H9 (cell line): ENCODE measurements around the gene ELF5. TPM values are rescaled to one million over a fixed set of nuclear protein-coding genes. Genes with fewer than 3 reads are reported as not detected.

Experiments
- DNase-seq: peaks from one replicate; pipeline ENCODE4 v3.0.0-alpha.2; 2017
- H2AFZ ChIP-seq: one replicate; pipeline ENCODE4 v1.6.1; 2013; ENCODE audit warnings: mild to moderate bottlenecking, low read length, control low read depth, moderate library complexity
- H2AK5ac ChIP-seq: 2 replicates; pipeline ENCODE4 v1.6.1; 2013; ENCODE audit warnings: low read length, control low read depth, mixed read lengths; ENCODE audit not compliant: insufficient read length
- H2BK120ac ChIP-seq: one replicate; pipeline ENCODE4 v1.6.1; 2013; ENCODE audit warnings: low read depth, mild to moderate bottlenecking, low read length, control low read depth, inconsistent platforms; ENCODE audit not compliant: poor library complexity, severe bottlenecking
- H2BK12ac ChIP-seq: 2 replicates; pipeline ENCODE4 v1.6.1; 2013; ENCODE audit warnings: low read length, control low read depth, mixed read lengths, low read depth; ENCODE audit not compliant: insufficient read length
- H2BK15ac ChIP-seq: 2 replicates; pipeline ENCODE4 v1.6.1; 2013; ENCODE audit warnings: low read depth, low read length, control low read depth
- H2BK20ac ChIP-seq: one replicate; pipeline ENCODE4 v1.6.1; 2013; ENCODE audit warnings: low read depth, mild to moderate bottlenecking, low read length, control low read depth, inconsistent platforms; ENCODE audit not compliant: poor library complexity, severe bottlenecking
- H2BK5ac ChIP-seq: 2 replicates; pipeline ENCODE4 v1.6.1; 2013; ENCODE audit warnings: low read length, control low read depth, mixed read lengths; ENCODE audit not compliant: insufficient read length
- H3K14ac ChIP-seq: 2 replicates; pipeline ENCODE4 v1.6.1; 2013; ENCODE audit warnings: low read length, control low read depth; ENCODE audit not compliant: insufficient read depth
- H3K18ac ChIP-seq: 2 replicates; pipeline ENCODE4 v1.6.1; 2013; ENCODE audit warnings: low read depth, mild to moderate bottlenecking, mixed read lengths, low read length, control low read depth; ENCODE audit not compliant: insufficient read length
- H3K23ac ChIP-seq: 2 replicates; pipeline ENCODE4 v1.6.1; 2013; ENCODE audit warnings: low read length, control low read depth, mixed read lengths, low read depth; ENCODE audit not compliant: insufficient read length
- H3K23me2 ChIP-seq: 2 replicates; pipeline ENCODE4 v1.6.1; 2013; ENCODE audit warnings: low read depth, mild to moderate bottlenecking, mixed read lengths, low read length, control low read depth; ENCODE audit not compliant: insufficient read length, poor library complexity, severe bottlenecking
- H3K27ac ChIP-seq: 2 replicates; pipeline ENCODE4 v1.5.1; 2013; ENCODE audit warnings: low read length, control low read depth, mixed read lengths, low read depth; ENCODE audit not compliant: insufficient read length
- H3K27me3 ChIP-seq: 2 replicates; pipeline ENCODE4 v1.6.1; 2013; ENCODE audit warnings: low read length, control low read depth, inconsistent platforms; ENCODE audit not compliant: insufficient read depth
- H3K4ac ChIP-seq: 2 replicates; pipeline ENCODE4 v1.6.1; 2013; ENCODE audit warnings: low read depth, mild to moderate bottlenecking, control low read depth, inconsistent platforms, low read length, moderate library complexity
- H3K4me1 ChIP-seq: 2 replicates; pipeline ENCODE4 v1.6.1; 2013; ENCODE audit warnings: low read length, control low read depth, inconsistent platforms; ENCODE audit not compliant: insufficient read depth
- H3K4me2 ChIP-seq: 2 replicates; pipeline ENCODE4 v1.6.1; 2013; ENCODE audit warnings: low read length, control low read depth, mixed read lengths; ENCODE audit not compliant: insufficient read length, insufficient read depth
- H3K56ac ChIP-seq: 2 replicates; pipeline ENCODE4 v1.6.1; 2013; ENCODE audit warnings: low read depth, mild to moderate bottlenecking, mixed read lengths, low read length, control low read depth; ENCODE audit not compliant: insufficient read length
- H3K79me1 ChIP-seq: 2 replicates; pipeline ENCODE4 v1.6.1; 2013; ENCODE audit warnings: low read depth, mild to moderate bottlenecking, moderate library complexity, low read length, control low read depth, inconsistent platforms; ENCODE audit not compliant: insufficient read depth, poor library complexity, severe bottlenecking
- H3K79me2 ChIP-seq: 2 replicates; pipeline ENCODE4 v1.6.1; 2013; ENCODE audit warnings: low read length, control low read depth, inconsistent platforms; ENCODE audit not compliant: insufficient read depth
- H3K9ac ChIP-seq: 2 replicates; pipeline ENCODE4 v1.6.1; 2013; ENCODE audit warnings: low read length, control low read depth, mixed read lengths; ENCODE audit not compliant: insufficient read length; ENCODE audit errors: extremely low read depth
- H3K9me3 ChIP-seq: one replicate; pipeline ENCODE4 v1.6.1; 2013; ENCODE audit warnings: low read depth, low read length, inconsistent platforms; ENCODE audit not compliant: control insufficient read depth
- H3T11ph ChIP-seq: one replicate; pipeline ENCODE4 v1.6.1; 2013; ENCODE audit warnings: mild to moderate bottlenecking, low read length, control low read depth, inconsistent platforms
- H4K20me1 ChIP-seq: one replicate; pipeline ENCODE4 v1.6.1; 2013; ENCODE audit not compliant: control insufficient read depth, insufficient read length, insufficient read depth
- H4K5ac ChIP-seq: 2 replicates; pipeline ENCODE4 v1.6.1; 2013; ENCODE audit warnings: low read depth, mild to moderate bottlenecking, mixed read lengths, low read length, control low read depth; ENCODE audit not compliant: insufficient read length
- H4K8ac ChIP-seq: replicated peaks from 2 replicates; pipeline ENCODE4 v1.6.1; 2013; ENCODE audit warnings: low read length, control low read depth, mixed read lengths, low read depth; ENCODE audit not compliant: insufficient read length
- H4K91ac ChIP-seq: 2 replicates; pipeline ENCODE4 v1.6.1; 2013; ENCODE audit warnings: low read depth, mild to moderate bottlenecking, moderate library complexity, mixed read lengths, low read length, control low read depth; ENCODE audit not compliant: insufficient read length
- H3K27ac Mint-ChIP-seq, 3 experiments: 2 replicates in 2 of 3; 3 replicates in 1 of 3; pipeline ENCODE4 v1.8.0; 2020 to 2021; ENCODE audit warnings: mixed read lengths in 3 of 3, mild to moderate bottlenecking in 1 of 3, moderate library complexity in 1 of 3
- H3K27me3 Mint-ChIP-seq: 2 replicates; pipeline ENCODE4 v1.8.0; 2021; ENCODE audit warnings: low read depth, mild to moderate bottlenecking, moderate library complexity, mixed read lengths
- H3K36me3 Mint-ChIP-seq, 3 experiments: 2 replicates in 2 of 3; 3 replicates in 1 of 3; pipeline ENCODE4 v1.8.0; 2020 to 2021; ENCODE audit warnings: low read depth in 3 of 3, mixed read lengths in 3 of 3; ENCODE audit not compliant: insufficient read depth in 1 of 3
- H3K4me1 Mint-ChIP-seq, 2 experiments: 2 replicates each; pipeline ENCODE4 v1.8.0; 2020; ENCODE audit warnings: mixed read lengths in 2 of 2
- H3K4me3 Mint-ChIP-seq, 2 experiments: 2 replicates in 1 of 2; 3 replicates in 1 of 2; pipeline ENCODE4 v1.8.0; 2020 to 2021; ENCODE audit warnings: mild to moderate bottlenecking in 2 of 2, mixed read lengths in 2 of 2, moderate library complexity in 1 of 2
- H3K9me3 Mint-ChIP-seq, 2 experiments: 2 replicates in 1 of 2; 3 replicates in 1 of 2; pipeline ENCODE4 v1.8.0; 2020; ENCODE audit warnings: mild to moderate bottlenecking in 2 of 2, mixed read lengths in 2 of 2, moderate library complexity in 1 of 2
- CTCF ChIP-seq: fragments of 200-600 bp; sonication (generic); conservative IDR thresholded peaks from 3 replicates; pipeline ENCODE4 v1.8.0; 2021; ENCODE audit warnings: antibody characterized with exemption, mild to moderate bottlenecking
- WGBS: extraction: QIAGEN DNeasy Blood & Tissue Kit; methylation state at CpG from one replicate; pipeline ENCODE4 v1.1.7; 2013; ENCODE audit warnings: missing lambda C conversion rate, low lambda C conversion rate, mixed read lengths; ENCODE audit not compliant: insufficient read length; ENCODE audit errors: extremely low coverage; 5-methylcytosine and 5-hydroxymethylcytosine counted together
- total RNA-seq: library from RNA; stranded (reverse); gene quantifications from 2 replicates; pipeline ENCODE4 v1.2.1, GENCODE V29; 2021

ELF5 gene
- total RNA-seq, 1 experiment from 2014 or later = not detected

- WGBS = no CpG with 5 or more reads among the region's 3 CpGs
- no peaks in the 10 kb centered on the region for H3K27me3 ChIP-seq
- H3K27ac ChIP-seq = no peak overlapping the region
- H2BK5ac ChIP-seq = no peak overlapping the region
- H2BK20ac ChIP-seq = no peak overlapping the region
- no peak overlapping the region for H3K4me2 ChIP-seq
- no peaks in the 10 kb centered on the region for H3K9me3 Mint-ChIP-seq
- DNase-seq = no peak
- no peaks in the 10 kb centered on the region for H3K23me2 ChIP-seq
- H3K9ac ChIP-seq = no peak overlapping the region
- H3K4me1 Mint-ChIP-seq = peaks cover 8 to 10% of the 10 kb centered on the region in 2 experiments
- no peaks in the 10 kb centered on the region for H3K27me3 Mint-ChIP-seq
- no peaks in the 10 kb centered on the region for H3K79me1 ChIP-seq
- H3K36me3 Mint-ChIP-seq = peaks cover 0 to 66% (median 18%) of the 10 kb centered on the region in 3 experiments; a peak in 4 of 7 replicates
- H3K23ac ChIP-seq = no peak overlapping the region
- H2BK12ac ChIP-seq = no peak overlapping the region
- H2AFZ ChIP-seq = no peak overlapping the region
- H3K27ac Mint-ChIP-seq = no peak overlapping the region
- no peak overlapping the region for H2BK120ac ChIP-seq
- H3K4me3 Mint-ChIP-seq = no peak overlapping the region
- no peak overlapping the region for H3K4ac ChIP-seq
- H3K9me3 ChIP-seq = no peaks in the 10 kb centered on the region
- no peak overlapping the region for H3K18ac ChIP-seq
- H4K91ac ChIP-seq = no peak overlapping the region
- H3T11ph ChIP-seq = no peak overlapping the region
- no peak overlapping the region for H3K56ac ChIP-seq
- no peak overlapping the region for H2AK5ac ChIP-seq
- no peak for TF ChIP-seq CTCF
- H2BK15ac ChIP-seq = no peak overlapping the region
- no peak overlapping the region for H4K5ac ChIP-seq
- H4K8ac ChIP-seq = no peak overlapping the region
- H3K79me2 ChIP-seq = no peaks in the 10 kb centered on the region
- H3K4me1 ChIP-seq = no peaks in the 10 kb centered on the region
- peaks cover 2% of the 10 kb centered on the region for H4K20me1 ChIP-seq
- no peak overlapping the region for H3K14ac ChIP-seq
These were observed 54.0 kb downstream of the ELF5 start for GRCh38 chr11:34459507-34460162.
